Hematopoietic multipotent progenitor cell (in vitro differentiated cells): ENCODE measurements around the gene RTRAF. TPM values are rescaled to one million over a fixed set of nuclear protein-coding genes. Genes with fewer than 3 reads are reported as not detected.

ENCODE experiments used
- DNase-seq, 3 donors: peaks; one replicate each; pipeline ENCODE4 v3.0.0-alpha.2; 2011 to 2015; ENCODE audit warnings: low read depth in 2 of 3, low spot score in 2 of 3
- total RNA-seq: library from RNA; depleted of rRNA; stranded (reverse); fragments of >200 nt; gene quantifications from one replicate; pipeline ENCODE4 v1.2.3, GENCODE V29; 2012

The RTRAF gene
- total RNA-seq, 1 donor = 27.2 TPM

GRCh38 chr14:51993285-51993920 lies 4.1 kb downstream of the RTRAF start:
- peak in 1 of 3 donors; percentile 38 for DNase-seq

GRCh38 chr14:51996148-51996746 lies 6.9 kb downstream of the RTRAF start:
- peak in 2 of 3 donors; percentile 48 to 71 for DNase-seq

- DNase-seq = no peak
Observed at GRCh38 chr14:51998348-51998747, 9.0 kb downstream of the RTRAF start.

GRCh38 chr14:51999084-51999483 lies 9.7 kb downstream of the RTRAF start:
- no peak for DNase-seq

- no peak for DNase-seq
Observed at GRCh38 chr14:52000019-52000582, 10.8 kb downstream of the RTRAF start.

- no peak for DNase-seq
Observed at GRCh38 chr14:52000696-52001095, 11.3 kb downstream of the RTRAF start.

- no peak for DNase-seq
Observed at GRCh38 chr14:52002542-52002941, 13.2 kb downstream of the RTRAF start.

- no peak for DNase-seq
Observed at GRCh38 chr14:52003324-52003723, 14.0 kb downstream of the RTRAF start.

- no peak for DNase-seq
Observed at GRCh38 chr14:52005625-52006024, 16.3 kb downstream of the RTRAF start.

- no peak for DNase-seq
Observed at GRCh38 chr14:52006361-52006760, 17.0 kb downstream of the RTRAF start.

- DNase-seq = no peak
Observed at GRCh38 chr14:52007211-52007610, 17.9 kb downstream of the RTRAF start.

GRCh38 chr14:52007637-52008036 lies 18.3 kb downstream of the RTRAF start:
- no peak for DNase-seq

- DNase-seq = no peak
Observed at GRCh38 chr14:52008136-52008535, 18.8 kb downstream of the RTRAF start.

GRCh38 chr14:52010173-52010693 lies 20.9 kb downstream of the RTRAF start:
- no peak for DNase-seq

GRCh38 chr14:52011523-52011922 lies 22.2 kb downstream of the RTRAF start:
- DNase-seq = no peak

- DNase-seq = no peak
Observed at GRCh38 chr14:52012635-52013034, 23.3 kb downstream of the RTRAF start.

- no peak for DNase-seq
Observed at GRCh38 chr14:52013984-52014600, 24.7 kb downstream of the RTRAF start.

GRCh38 chr14:52014601-52015267 lies 25.4 kb downstream of the RTRAF start:
- DNase-seq = peak in 2 of 3 donors; percentile 15 to 47

GRCh38 chr14:52015411-52016030 lies 26.2 kb downstream of the RTRAF start:
- DNase-seq = peak in 2 of 3 donors; percentile 18 to 23

GRCh38 chr14:52018252-52018651 lies 28.9 kb downstream of the RTRAF start:
- no peak for DNase-seq

- no peak for DNase-seq
Observed at GRCh38 chr14:52018970-52019369, 29.6 kb downstream of the RTRAF start.
